Measurements from ENCODE around the gene CTNNA3.
"Not testable (repeated sequence)": the region's sequence is repeated elsewhere in the genome, so short reads cannot be mapped to it uniquely, and the experiment has no call there.

Gene CTNNA3

DNA sequence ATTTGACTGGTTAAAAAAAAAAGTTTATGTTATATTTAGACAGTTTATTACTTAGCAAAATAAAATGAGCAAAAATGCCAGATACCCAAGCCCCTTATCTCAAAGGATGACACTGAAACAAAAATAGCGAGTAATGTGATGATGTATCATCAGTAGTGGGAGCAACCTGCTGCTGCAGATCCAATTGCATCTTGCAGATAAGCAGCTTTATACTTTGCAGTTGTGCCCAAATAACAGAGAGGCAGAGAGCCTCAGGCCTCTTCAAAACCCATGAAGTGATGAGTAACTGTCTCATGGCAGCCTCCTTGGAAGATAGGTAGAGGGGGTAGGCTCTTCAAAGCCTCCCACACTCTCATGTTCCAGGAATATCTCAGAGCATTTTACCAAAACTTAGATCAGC lies 1238.4 kb downstream of the CTNNA3 start:
- FAIRE-seq = no peak
- no peak for DNase-seq (ENCODE audit: low spot score)

- FAIRE-seq = no peak
- no peak for DNase-seq (ENCODE audit: low spot score)
These were observed 1240.7 kb downstream of the CTNNA3 start for GRCh38 chr10:66455304-66455703.

DNA sequence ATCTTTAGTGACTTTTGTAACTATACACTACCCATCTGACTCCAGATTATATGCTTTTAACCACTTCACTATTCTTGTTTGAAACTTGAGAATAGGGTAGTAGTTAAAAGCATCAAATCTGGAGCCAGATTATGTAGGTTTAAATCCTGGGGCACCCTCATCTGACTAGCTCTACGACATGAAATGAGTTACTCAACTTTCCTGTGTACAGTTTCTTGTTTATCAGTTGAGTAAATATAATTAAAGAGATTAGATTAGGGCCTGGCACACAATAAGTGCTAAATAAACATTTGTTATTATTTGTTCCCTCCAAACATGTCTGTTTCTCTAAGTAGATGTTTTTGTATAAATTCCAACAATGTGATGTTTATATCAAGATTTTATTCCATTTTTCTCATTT lies 1255.4 kb downstream of the CTNNA3 start:
- FAIRE-seq (no peak), DNase-seq (ENCODE audit: low spot score) (no peak)

DNA sequence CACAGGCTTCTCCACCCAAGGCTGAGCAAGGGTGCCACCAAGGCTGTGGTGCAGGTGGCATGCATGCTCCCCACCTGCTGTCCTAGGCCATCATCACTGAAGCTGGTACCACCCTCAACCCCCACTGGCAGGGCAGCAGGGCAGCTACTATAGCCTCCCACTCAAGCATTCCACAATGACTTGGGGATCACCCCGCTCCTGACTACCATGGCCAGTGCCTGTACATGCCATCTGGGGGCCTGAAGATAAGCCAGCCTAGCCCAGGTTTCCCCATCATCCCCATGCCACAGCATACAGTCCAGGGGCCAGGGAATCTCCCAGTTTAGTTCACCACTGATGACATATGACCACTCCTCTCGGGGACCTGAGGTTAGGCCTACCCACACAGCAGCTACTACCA lies 1281.1 kb downstream of the CTNNA3 start:
- no peak for FAIRE-seq
- no peak for DNase-seq (ENCODE audit: low spot score)

DNA sequence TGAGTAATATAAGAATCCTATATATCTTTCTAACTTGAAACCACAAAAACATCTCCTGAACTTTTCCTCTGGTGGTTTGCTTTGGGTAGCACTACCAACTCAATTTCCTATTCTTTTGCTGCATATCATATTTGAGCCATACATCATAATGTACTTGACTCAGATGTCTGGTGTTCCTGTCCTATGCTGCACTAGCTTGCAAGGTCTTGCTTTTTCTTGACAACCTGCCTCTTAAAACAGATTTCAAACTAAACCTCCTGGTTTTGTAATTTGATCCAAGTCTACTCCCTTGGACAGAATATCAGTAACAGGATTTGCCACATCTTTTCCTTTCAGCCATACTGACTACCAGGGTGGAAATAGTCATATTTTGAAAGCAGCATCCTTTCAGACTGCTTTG lies 1290.4 kb downstream of the CTNNA3 start:
- FAIRE-seq (no peak), DNase-seq (ENCODE audit: low spot score) (no peak)

GRCh38 chr10:66398669-66399068 lies 1297.3 kb downstream of the CTNNA3 start:
- FAIRE-seq = no peak
- no peak for DNase-seq (ENCODE audit: low spot score)

DNA sequence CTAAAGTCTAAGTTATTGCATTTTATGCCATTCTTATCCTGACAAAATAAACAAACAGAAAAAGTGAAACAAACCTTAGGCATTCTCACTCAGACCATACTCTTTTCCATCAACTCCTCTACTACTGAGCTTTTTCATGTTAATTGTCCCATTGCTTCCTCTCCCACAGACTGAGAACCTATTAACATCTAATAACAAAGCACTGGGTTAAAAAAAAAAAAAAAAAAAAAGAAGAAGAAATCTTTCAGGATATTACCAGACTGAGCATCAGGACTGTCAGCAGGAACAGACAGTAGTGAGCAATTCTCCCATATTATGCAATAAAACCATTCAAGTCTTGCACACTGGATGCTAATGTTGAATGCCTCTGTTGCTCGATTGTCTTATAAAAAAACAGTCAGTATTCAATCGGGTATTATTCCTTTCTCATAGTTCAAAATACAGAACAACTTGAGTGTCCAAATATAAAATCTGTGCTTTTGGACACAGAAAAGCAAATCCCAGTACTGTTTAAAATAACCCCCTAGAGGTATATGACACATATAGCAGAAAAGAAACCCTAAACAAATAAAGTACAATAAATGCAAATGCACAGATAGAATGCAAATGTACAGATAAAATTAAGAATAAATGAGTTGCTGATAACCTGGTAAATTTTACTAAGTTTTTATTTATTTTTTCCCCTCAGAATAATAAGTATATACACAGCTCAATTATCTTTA lies 1301.5 kb downstream of the CTNNA3 start:
- DNase-seq (ENCODE audit: low spot score) (no peak), FAIRE-seq (no peak)

- FAIRE-seq (no peak), DNase-seq (ENCODE audit: low spot score) (no peak)
These were observed 1305.1 kb downstream of the CTNNA3 start for GRCh38 chr10:66390926-66391325.

DNA sequence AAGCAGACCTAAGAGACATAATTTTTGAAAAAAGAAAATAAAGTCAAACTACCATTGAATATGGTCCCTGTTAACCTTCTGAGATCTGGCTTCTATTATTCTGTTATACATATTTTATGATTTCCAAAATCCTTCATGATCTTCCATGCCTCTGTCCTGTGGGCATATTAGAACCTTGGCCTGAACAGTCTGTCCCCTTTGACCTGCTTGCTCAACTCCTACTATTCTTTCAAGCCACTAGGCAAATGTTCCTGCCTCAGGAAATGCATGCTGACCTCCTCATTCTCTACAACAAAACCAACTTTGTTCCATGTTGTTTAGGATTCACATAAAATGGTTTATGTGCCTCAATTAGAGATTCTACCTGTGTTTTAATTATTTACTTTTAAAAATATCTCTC lies 1315.0 kb downstream of the CTNNA3 start:
- FAIRE-seq = no peak
- DNase-seq (ENCODE audit: low spot score) = no peak

GRCh38 chr10:66378117-66378876 lies 1317.7 kb downstream of the CTNNA3 start:
- FAIRE-seq (no peak), DNase-seq (ENCODE audit: low spot score) (no peak)

DNA sequence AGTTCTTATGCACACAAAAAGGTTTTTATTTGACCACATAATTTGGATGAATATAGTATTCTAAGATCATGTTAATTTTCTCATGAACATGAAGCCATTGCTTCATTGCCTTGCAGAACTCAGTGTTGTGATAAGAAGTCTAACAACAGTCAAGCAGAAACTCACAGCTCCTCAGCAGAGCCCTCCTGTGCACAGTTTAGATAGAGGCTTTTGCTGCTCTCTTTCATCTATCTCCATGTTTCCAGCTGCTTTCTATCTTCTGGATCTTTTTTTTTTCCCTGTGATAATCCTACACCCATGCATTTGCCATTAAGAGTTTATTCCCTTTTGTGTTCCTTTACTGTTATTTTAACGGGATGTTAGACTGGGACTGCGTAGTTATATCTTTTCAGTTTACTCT lies 1327.8 kb downstream of the CTNNA3 start:
- DNase-seq (ENCODE audit: low spot score) (no peak), FAIRE-seq (no peak)

DNA sequence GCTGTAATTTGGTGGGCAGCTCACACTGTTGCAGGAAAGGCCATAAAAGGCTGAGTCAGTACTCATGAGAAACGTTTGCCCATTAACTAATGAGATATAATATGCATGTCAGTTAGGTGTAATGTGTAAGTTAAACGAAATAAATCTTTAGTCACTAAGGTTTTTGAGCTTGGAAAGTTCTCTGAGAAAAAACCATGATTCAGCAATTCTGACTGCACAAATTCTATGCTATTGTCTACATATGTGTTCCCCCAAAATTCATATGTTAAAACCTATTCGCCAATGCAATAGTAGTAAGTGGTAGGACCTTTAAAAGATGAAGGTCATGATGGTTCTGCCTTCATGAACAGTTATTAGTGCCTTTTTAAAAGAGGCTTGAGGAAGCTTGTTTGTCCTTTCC lies 1329.8 kb downstream of the CTNNA3 start:
- FAIRE-seq = no peak
- no peak for DNase-seq (ENCODE audit: low spot score)

DNA sequence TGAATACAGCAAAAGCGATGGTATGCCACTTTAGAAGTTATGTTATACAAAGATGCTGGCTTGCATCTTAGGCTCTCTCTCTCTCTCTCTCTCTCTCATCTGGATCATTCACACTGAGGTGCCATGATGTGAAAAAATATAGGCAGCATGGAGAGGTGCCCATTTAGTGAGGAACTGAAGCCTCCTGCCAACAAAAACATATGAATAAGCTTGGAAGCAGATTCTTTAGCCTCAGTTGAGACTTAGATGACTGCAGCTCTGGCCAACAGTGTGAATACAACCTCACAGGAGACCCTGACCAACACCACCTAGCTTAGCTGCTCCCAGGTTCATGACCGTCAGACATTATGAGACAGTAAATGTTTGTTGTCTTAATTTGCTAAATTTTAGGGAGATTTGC lies 1330.3 kb downstream of the CTNNA3 start:
- DNase-seq (ENCODE audit: low spot score) = no peak
- no peak for FAIRE-seq

DNA sequence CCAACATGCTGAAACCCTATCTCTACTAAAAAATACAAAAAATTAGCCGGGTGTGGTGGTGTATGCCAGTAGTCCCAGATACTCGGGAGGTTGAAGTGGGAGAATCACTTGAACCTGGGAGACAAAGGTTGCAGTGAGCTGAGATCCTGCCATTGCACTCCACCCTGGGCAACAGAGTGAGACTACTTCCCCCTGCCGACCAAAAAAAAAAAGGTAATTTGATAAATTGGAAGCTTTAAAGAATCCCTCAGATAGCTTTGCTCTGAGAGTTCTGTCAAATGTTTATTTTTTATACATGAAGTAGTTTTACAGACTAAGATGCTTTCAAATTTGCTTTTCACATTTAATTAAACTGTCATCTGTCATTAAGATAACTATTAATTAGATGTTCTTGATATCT lies 1333.5 kb downstream of the CTNNA3 start:
- no peak for DNase-seq (ENCODE audit: low spot score)
- no peak for FAIRE-seq

DNA sequence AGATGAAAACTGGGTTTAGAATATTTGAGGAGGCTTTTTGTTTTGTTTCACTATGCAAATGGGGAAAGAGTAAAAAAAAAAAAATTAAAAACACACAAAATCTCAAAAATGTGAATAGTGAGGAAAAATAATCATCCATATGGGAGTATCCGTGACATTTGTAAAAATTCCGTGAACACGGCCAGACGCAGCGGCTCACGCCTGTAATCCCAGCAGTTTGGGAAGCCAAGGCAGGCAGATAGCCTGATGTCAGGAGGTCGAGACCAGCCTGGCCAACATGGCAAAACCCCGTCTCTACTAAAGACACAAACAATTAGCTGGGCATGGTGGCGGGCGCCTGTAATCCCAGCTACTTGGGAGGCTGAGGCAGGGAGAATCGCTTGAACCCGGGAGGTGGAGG lies 1342.2 kb downstream of the CTNNA3 start:
- FAIRE-seq; DNase-seq (ENCODE audit: low spot score): not testable (repeated sequence)

DNA sequence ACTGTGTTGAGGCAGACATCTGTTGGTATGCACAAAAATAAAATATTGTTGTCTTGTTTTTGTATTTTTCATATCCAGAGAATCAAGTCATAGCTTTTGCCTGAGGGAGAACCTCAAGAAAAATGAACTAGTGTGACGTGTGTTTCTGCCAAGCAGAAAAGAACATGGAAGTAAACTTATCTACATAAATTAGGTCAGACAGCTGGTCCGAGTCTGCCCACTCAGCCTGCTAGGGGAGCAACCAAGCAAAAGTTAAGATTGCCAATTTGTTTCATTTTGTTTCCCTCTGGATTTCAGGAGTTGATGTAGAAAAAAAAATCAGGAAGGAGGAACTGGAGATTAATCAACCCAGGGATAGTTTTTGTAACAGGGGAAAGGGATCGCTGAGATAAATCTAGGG lies 1342.6 kb downstream of the CTNNA3 start:
- no peak for FAIRE-seq
- DNase-seq (ENCODE audit: low spot score) = no peak

DNA sequence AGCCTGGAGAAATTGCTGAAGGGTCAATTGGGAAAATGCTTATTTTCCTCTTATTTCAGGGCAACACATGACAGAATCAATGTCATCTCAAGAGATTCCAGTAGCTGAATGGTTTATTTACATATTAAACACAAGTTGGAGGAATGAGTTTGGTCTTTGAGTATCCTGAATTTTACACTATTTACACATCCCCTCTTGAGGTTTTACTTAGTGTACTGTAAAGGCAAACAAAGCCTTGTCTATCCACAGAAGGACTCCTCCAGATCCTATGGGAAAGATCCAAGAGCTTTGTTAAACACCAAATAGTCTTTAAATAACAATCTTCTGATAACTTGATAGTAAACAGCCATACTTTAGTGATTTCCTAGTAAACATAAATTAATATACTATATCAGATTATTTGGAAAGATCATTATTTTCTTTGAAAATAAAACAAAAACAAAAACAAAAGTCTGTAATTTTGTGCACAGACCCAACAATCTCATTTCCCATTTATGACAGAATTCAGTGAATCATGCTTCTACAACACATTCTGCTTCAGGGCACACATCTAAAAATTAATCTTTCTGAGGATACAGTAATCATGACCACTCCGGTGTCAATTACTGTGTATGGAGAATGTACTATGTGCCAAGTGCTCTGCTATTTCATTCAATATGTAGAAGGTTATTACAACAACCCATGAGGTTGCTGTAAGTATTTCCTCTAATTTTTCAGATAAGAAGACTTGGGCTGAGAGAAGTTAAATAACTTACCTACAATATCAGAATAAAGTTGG lies 1345.2 kb downstream of the CTNNA3 start:
- FAIRE-seq (no peak), DNase-seq (ENCODE audit: low spot score) (no peak)

GRCh38 chr10:66349726-66350125 lies 1346.3 kb downstream of the CTNNA3 start:
- FAIRE-seq (no peak), DNase-seq (ENCODE audit: low spot score) (no peak)

GRCh38 chr10:66349076-66349475 lies 1346.9 kb downstream of the CTNNA3 start:
- no peak for DNase-seq (ENCODE audit: low spot score)
- FAIRE-seq = no peak

- DNase-seq (ENCODE audit: low spot score) (no peak), FAIRE-seq (no peak)
These were observed 1358.8 kb downstream of the CTNNA3 start for GRCh38 chr10:66337211-66337610.

DNA sequence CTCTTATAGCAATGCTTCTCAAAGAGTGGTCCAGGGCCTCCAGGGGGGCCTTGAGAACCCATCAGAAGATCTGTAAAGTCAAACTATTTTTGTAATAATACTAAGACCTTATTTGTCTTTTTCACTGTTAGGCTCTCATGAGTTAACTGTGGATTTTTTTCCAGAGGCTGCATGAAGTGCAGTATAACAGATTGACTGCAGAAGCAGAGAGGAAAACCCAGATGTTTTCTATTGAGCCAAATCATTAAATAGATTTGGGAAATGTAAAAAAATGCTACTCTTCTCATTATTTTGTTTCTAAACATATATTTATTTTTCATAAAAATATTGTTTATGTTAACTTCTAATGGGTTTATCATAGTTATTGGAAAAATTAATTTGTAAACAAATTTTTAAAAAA lies 1359.2 kb downstream of the CTNNA3 start:
- FAIRE-seq = no peak
- DNase-seq (ENCODE audit: low spot score) = no peak

GRCh38 chr10:66335753-66336152 lies 1360.2 kb downstream of the CTNNA3 start:
- not testable (repeated sequence) for DNase-seq (ENCODE audit: low spot score); FAIRE-seq
